Astrocyte (in vitro differentiated cells and primary cell): ENCODE data around the gene INSYN1. TPM values are rescaled to one million over a fixed set of nuclear protein-coding genes. Genes with fewer than 3 reads are reported as not detected.

Source experiments
- DNase-seq: peaks from one replicate; pipeline ENCODE4 v3.0.0-alpha.2; 2010; ENCODE audit warnings: low read depth
- FAIRE-seq: peaks from 2 replicates; lab custom pipeline; 2011; peaks lifted over from hg19 to GRCh38; lab: Jason Lieb, UNC
- H2AFZ ChIP-seq: 2 replicates; pipeline ENCODE4 v1.6.0; 2012; ENCODE audit warnings: low read depth, low read length, inconsistent platforms
- H3K27ac ChIP-seq: 2 replicates; pipeline ENCODE4 v1.5.1; 2011; ENCODE audit warnings: low read depth, low read length, inconsistent platforms
- H3K27me3 ChIP-seq: 2 replicates; pipeline ENCODE4 v1.6.0; 2011; ENCODE audit warnings: low read length, inconsistent platforms; ENCODE audit not compliant: insufficient read depth
- H3K36me3 ChIP-seq: 2 replicates; pipeline ENCODE4 v1.5.1; 2011; ENCODE audit warnings: low read length, inconsistent platforms; ENCODE audit not compliant: insufficient read depth
- H3K4me1 ChIP-seq: 2 replicates; pipeline ENCODE4 v1.5.1; 2011; ENCODE audit warnings: low read length, inconsistent platforms; ENCODE audit not compliant: insufficient read depth
- H3K4me2 ChIP-seq: 2 replicates; pipeline ENCODE4 v1.6.0; 2012; ENCODE audit warnings: low read length, inconsistent platforms
- H3K4me3 ChIP-seq: 2 replicates; pipeline ENCODE4 v1.5.1; 2011; ENCODE audit warnings: low read depth, mild to moderate bottlenecking, low read length, inconsistent platforms; ENCODE audit not compliant: insufficient read depth
- H3K79me2 ChIP-seq: 2 replicates; pipeline ENCODE4 v1.6.0; 2012; ENCODE audit warnings: mild to moderate bottlenecking, low read length, inconsistent platforms; ENCODE audit not compliant: insufficient read depth
- H3K9ac ChIP-seq: 2 replicates; pipeline ENCODE4 v1.6.0; 2012; ENCODE audit warnings: mild to moderate bottlenecking, low read length, inconsistent platforms
- H3K9me3 ChIP-seq: 2 replicates; pipeline ENCODE4 v1.5.1; 2012; ENCODE audit warnings: low read depth, mild to moderate bottlenecking, low read length, inconsistent platforms; ENCODE audit not compliant: insufficient read depth
- H4K20me1 ChIP-seq: 2 replicates; pipeline ENCODE4 v1.6.0; 2012; ENCODE audit warnings: low read length, inconsistent platforms; ENCODE audit not compliant: insufficient read depth
- H3K27ac Mint-ChIP-seq: one replicate; pipeline ENCODE4 v1.8.0; 2021; ENCODE audit warnings: mild to moderate bottlenecking, mixed read lengths; ENCODE audit not compliant: unreplicated experiment
- H3K27me3 Mint-ChIP-seq: one replicate; pipeline ENCODE4 v1.8.0; 2021; ENCODE audit warnings: low read depth, mixed read lengths; ENCODE audit not compliant: unreplicated experiment
- H3K36me3 Mint-ChIP-seq: one replicate; pipeline ENCODE4 v1.8.0; 2021; ENCODE audit warnings: low read depth, mixed read lengths; ENCODE audit not compliant: unreplicated experiment
- H3K4me1 Mint-ChIP-seq: one replicate; pipeline ENCODE4 v1.8.0; 2021; ENCODE audit warnings: low read depth, mixed read lengths; ENCODE audit not compliant: unreplicated experiment
- H3K4me3 Mint-ChIP-seq: one replicate; pipeline ENCODE4 v1.8.0; 2021; ENCODE audit warnings: mild to moderate bottlenecking, moderate library complexity, mixed read lengths; ENCODE audit not compliant: unreplicated experiment
- H3K9me3 Mint-ChIP-seq: one replicate; pipeline ENCODE4 v1.8.0; 2021; ENCODE audit warnings: mild to moderate bottlenecking, mixed read lengths; ENCODE audit not compliant: unreplicated experiment
- EZH2 ChIP-seq: IDR thresholded peaks from 2 replicates; pipeline ENCODE4 v1.6.1; 2012; ENCODE audit warnings: mild to moderate bottlenecking, low read length, inconsistent platforms; ENCODE audit not compliant: insufficient read depth
- total RNA-seq: library from RNA; stranded (reverse); gene quantifications from 2 replicates; pipeline ENCODE4 v1.2.1, GENCODE V29; 2021
- TF ChIP-seq, protein P1 (sequence below): IDR thresholded peaks from 2 replicates; pipeline ENCODE4 v1.5.1; 2011; ENCODE audit warnings: low read depth, mild to moderate bottlenecking, inconsistent platforms, low read length, moderate library complexity; ENCODE audit not compliant: insufficient read depth

INSYN1 gene
- total RNA-seq, 1 donor from 2014 or later = 5.2 TPM

DNA sequence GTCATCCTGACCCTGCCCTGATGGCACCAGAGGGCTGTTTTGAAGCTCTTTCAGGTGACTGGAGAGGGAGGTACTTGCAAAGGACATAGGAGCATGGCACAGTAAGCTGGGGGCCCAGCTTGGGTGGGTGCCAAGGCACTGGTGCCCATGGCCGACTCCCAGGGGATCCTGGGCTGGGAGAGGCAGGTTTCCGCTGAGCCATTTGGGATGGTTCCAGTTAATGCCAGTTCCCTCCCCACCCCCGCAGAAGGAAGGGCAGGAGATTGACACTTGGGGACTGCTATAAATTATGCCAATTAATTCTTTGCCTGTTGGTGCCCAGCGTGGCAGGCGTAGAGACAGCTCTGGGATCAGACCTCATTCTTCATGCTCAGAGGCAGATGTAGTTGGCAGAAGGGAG, 42.8 kb downstream of the INSYN1 start:
- Histone ChIP-seq H3K27me3 (no peaks in the 10 kb centered on the region), H3K27ac (no peak overlapping the region), H4K20me1 (peaks cover 63% of the 10 kb centered on the region), H2AFZ (no peak overlapping the region), H3K4me2 (no peak overlapping the region), H3K9ac (no peak overlapping the region), H3K4me1 (no peaks in the 10 kb centered on the region), H3K9me3 (no peaks in the 10 kb centered on the region), H3K79me2 (peaks cover under 1% of the 10 kb centered on the region), H3K36me3 (peaks cover 22% of the 10 kb centered on the region), H3K4me3 (no peak overlapping the region)
- DNase-seq (no peak), FAIRE-seq (no peak)
- H3K4me3 Mint-ChIP-seq = no peak overlapping the region
- no peak overlapping the region for H3K27ac Mint-ChIP-seq
- no peaks in the 10 kb centered on the region for H3K4me1 Mint-ChIP-seq
- no peaks in the 10 kb centered on the region for H3K27me3 Mint-ChIP-seq
- TF ChIP-seq EZH2 = no peak
- TF ChIP-seq, protein P1, sequence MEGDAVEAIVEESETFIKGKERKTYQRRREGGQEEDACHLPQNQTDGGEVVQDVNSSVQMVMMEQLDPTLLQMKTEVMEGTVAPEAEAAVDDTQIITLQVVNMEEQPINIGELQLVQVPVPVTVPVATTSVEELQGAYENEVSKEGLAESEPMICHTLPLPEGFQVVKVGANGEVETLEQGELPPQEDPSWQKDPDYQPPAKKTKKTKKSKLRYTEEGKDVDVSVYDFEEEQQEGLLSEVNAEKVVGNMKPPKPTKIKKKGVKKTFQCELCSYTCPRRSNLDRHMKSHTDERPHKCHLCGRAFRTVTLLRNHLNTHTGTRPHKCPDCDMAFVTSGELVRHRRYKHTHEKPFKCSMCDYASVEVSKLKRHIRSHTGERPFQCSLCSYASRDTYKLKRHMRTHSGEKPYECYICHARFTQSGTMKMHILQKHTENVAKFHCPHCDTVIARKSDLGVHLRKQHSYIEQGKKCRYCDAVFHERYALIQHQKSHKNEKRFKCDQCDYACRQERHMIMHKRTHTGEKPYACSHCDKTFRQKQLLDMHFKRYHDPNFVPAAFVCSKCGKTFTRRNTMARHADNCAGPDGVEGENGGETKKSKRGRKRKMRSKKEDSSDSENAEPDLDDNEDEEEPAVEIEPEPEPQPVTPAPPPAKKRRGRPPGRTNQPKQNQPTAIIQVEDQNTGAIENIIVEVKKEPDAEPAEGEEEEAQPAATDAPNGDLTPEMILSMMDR = no peak
- no peaks in the 10 kb centered on the region for H3K9me3 Mint-ChIP-seq
- peaks cover 35% of the 10 kb centered on the region for H3K36me3 Mint-ChIP-seq

DNA sequence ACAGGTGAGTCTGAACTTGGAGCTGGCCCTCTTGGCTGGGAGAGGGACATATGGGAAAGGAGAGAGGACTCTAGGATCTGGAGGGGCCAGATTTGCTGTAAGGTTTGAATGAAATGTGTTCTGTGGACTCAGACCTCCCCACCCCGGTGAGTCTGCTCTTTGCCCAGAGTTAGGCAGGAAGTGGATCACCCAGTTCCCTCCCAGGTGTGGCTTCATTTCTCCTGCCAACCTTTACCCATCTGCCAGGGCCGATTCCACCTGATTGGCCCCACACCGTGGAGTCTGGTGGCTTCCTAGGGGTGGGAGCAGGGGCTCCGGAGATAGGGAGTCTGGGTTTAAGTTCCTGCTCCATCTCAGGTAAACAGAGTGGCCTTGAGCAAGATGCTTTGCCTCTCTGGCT, 43.5 kb downstream of the INSYN1 start:
- Histone ChIP-seq H4K20me1 (peaks cover 70% of the 10 kb centered on the region), H3K9me3 (no peaks in the 10 kb centered on the region), H3K4me2 (no peak overlapping the region), H3K4me1 (no peaks in the 10 kb centered on the region), H3K79me2 (peaks cover 3% of the 10 kb centered on the region), H3K27me3 (no peaks in the 10 kb centered on the region), H3K4me3 (no peak overlapping the region), H3K9ac (no peak overlapping the region), H3K36me3 (peaks cover 26% of the 10 kb centered on the region), H2AFZ (no peak overlapping the region), H3K27ac (no peak overlapping the region)
- no peak for DNase-seq
- Mint-ChIP-seq H3K4me1 (no peaks in the 10 kb centered on the region), H3K27me3 (no peaks in the 10 kb centered on the region), H3K36me3 (peaks cover 32% of the 10 kb centered on the region), H3K27ac (no peak overlapping the region), H3K9me3 (no peaks in the 10 kb centered on the region), H3K4me3 (no peak overlapping the region)
- no peak for FAIRE-seq
- TF ChIP-seq EZH2 = no peak
- TF ChIP-seq, protein P1 = no peak

DNA sequence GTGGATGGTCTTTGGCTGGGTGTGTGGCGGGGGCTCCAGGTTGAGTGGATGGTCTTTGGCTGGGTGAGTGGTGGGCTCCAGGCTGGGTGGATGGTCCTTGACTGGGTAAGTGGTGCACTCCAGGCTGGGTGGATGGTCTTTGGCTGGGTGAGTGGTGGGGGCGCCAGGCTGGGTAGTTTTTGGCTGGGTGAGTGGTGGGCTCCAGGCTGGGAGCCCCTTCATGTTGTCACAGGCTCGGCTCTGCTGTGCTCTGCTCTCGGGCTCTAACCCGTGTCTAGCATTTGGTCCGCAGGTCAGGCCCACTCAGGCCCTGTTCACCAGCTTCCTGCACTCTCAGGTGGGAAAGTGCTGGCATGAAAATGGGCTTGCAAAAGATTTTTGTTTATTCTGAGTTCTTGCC, 43.9 kb downstream of the INSYN1 start:
- H3K27ac Mint-ChIP-seq = no peak overlapping the region
- Histone ChIP-seq H3K4me2 (no peak overlapping the region), H2AFZ (no peak overlapping the region), H3K4me1 (no peaks in the 10 kb centered on the region), H3K4me3 (no peak overlapping the region), H3K9ac (no peak overlapping the region), H3K27ac (no peak overlapping the region), H3K79me2 (peaks cover 3% of the 10 kb centered on the region), H3K27me3 (no peaks in the 10 kb centered on the region), H3K9me3 (no peaks in the 10 kb centered on the region), H3K36me3 (peaks cover 26% of the 10 kb centered on the region), H4K20me1 (peaks cover 74% of the 10 kb centered on the region)
- DNase-seq = no peak
- no peaks in the 10 kb centered on the region for H3K27me3 Mint-ChIP-seq
- no peak for FAIRE-seq
- no peak overlapping the region for H3K4me3 Mint-ChIP-seq
- TF ChIP-seq EZH2 = no peak
- TF ChIP-seq, protein P1 = no peak
- H3K36me3 Mint-ChIP-seq = peaks cover 31% of the 10 kb centered on the region
- H3K9me3 Mint-ChIP-seq = no peaks in the 10 kb centered on the region
- H3K4me1 Mint-ChIP-seq = no peaks in the 10 kb centered on the region
